Neural cell (in vitro differentiated cells): Measurements from ENCODE around the gene HS3ST5. TPM values are rescaled to one million over a fixed set of nuclear protein-coding genes. Genes with fewer than 3 reads are reported as not detected.

Source experiments
- H2AFZ ChIP-seq: fragments of 200-600, 300-800 bp; sonication (generic), shearing (Covaris generic); 2 replicates; pipeline ENCODE4 v1.6.0; 2014; ENCODE audit warnings: low read depth, mild to moderate bottlenecking, antibody characterized with exemption, low read length, moderate library complexity
- H3F3A ChIP-seq: fragments of 200-600 bp; shearing (Covaris generic); 2 replicates; pipeline ENCODE4 v1.6.1; 2016; ENCODE audit warnings: mild to moderate bottlenecking, moderate library complexity, mixed read lengths, antibody characterized with exemption, low read length; ENCODE audit not compliant: insufficient read depth, poor library complexity, severe bottlenecking
- H3K27ac ChIP-seq: fragments of 200-600, 300-800 bp; sonication (generic), shearing (Covaris generic); 2 replicates; pipeline ENCODE4 v1.5.1; 2014; ENCODE audit warnings: mild to moderate bottlenecking, low read length, moderate library complexity
- H3K27me3 ChIP-seq: fragments of 300-800, 200-600 bp; sonication (generic), shearing (Covaris generic); 2 replicates; pipeline ENCODE4 v1.6.0; 2014; ENCODE audit warnings: mild to moderate bottlenecking, low read depth, low read length, moderate library complexity; ENCODE audit not compliant: insufficient read depth
- H3K36me3 ChIP-seq: fragments of 300-800, 200-600 bp; sonication (generic), shearing (Covaris generic); 2 replicates; pipeline ENCODE4 v1.5.1; 2014; ENCODE audit warnings: mild to moderate bottlenecking, antibody characterized with exemption, low read length, moderate library complexity; ENCODE audit not compliant: insufficient read depth
- H3K4me2 ChIP-seq: fragments of 300-800, 200-600 bp; sonication (generic), shearing (Covaris generic); 2 replicates; pipeline ENCODE4 v1.6.0; 2014; ENCODE audit warnings: mild to moderate bottlenecking, low read length
- H3K4me3 ChIP-seq: fragments of 300-800, 200-600 bp; sonication (generic), shearing (Covaris generic); 2 replicates; pipeline ENCODE4 v1.5.1; 2014; ENCODE audit warnings: mild to moderate bottlenecking, low read length, moderate library complexity
- H3K79me2 ChIP-seq: fragments of 200-600 bp; shearing (Covaris generic); replicated peaks from 2 replicates; pipeline ENCODE4 v1.6.0; 2014; ENCODE audit warnings: mild to moderate bottlenecking, low read length, moderate library complexity; ENCODE audit not compliant: insufficient read depth
- H3K9ac ChIP-seq: fragments of 300-800, 200-600 bp; sonication (generic), shearing (Covaris generic); 2 replicates; pipeline ENCODE4 v1.6.1; 2016; ENCODE audit warnings: mild to moderate bottlenecking, low read length, mixed read lengths
- H3K9me2 ChIP-seq: fragments of 200-600 bp; shearing (Covaris generic); 2 replicates; pipeline ENCODE4 v1.6.1; 2016; ENCODE audit warnings: mild to moderate bottlenecking, low read length, mixed read lengths; ENCODE audit not compliant: insufficient read depth
- H3K9me3 ChIP-seq: fragments of 200-600, 300-800 bp; sonication (generic), shearing (Covaris generic); 2 replicates; pipeline ENCODE4 v1.6.1; 2016; ENCODE audit warnings: mild to moderate bottlenecking, mixed run types, low read length, moderate library complexity, mixed read lengths
- H4K20me1 ChIP-seq: fragments of 200-600 bp; shearing (Covaris generic); 2 replicates; pipeline ENCODE4 v1.6.1; 2016; ENCODE audit warnings: mild to moderate bottlenecking, mixed run types; ENCODE audit not compliant: insufficient read depth
- EP300 ChIP-seq: fragments of 450-650 bp; conservative IDR thresholded peaks from 2 replicates; pipeline ENCODE4 v1.6.1; 2014; ENCODE audit warnings: antibody characterized with exemption, mild to moderate bottlenecking, moderate library complexity; ENCODE audit not compliant: poor library complexity, severe bottlenecking
- EZH2 ChIP-seq: fragments of 200-600, 300-800 bp; shearing (Covaris generic), sonication (generic); IDR thresholded peaks from 2 replicates; pipeline ENCODE4 v1.6.1; 2014; ENCODE audit warnings: antibody characterized with exemption, low read length, borderline replicate concordance, mild to moderate bottlenecking; ENCODE audit not compliant: insufficient read depth, poor library complexity, severe bottlenecking
- MXI1 ChIP-seq: fragments of 450-650 bp; conservative IDR thresholded peaks from 2 replicates; pipeline ENCODE4 v1.6.1; 2014; ENCODE audit warnings: antibody characterized with exemption, mild to moderate bottlenecking; ENCODE audit not compliant: poor library complexity, severe bottlenecking
- POLR2AphosphoS5 ChIP-seq: IDR thresholded peaks from 2 replicates; pipeline ENCODE4 v1.6.1; 2012
- RAD21 ChIP-seq: fragments of 450-650 bp; conservative IDR thresholded peaks from 2 replicates; pipeline ENCODE4 v1.6.1; 2014; ENCODE audit warnings: antibody characterized with exemption, mild to moderate bottlenecking, moderate library complexity
- SMC3 ChIP-seq: fragments of 450-650 bp; conservative IDR thresholded peaks from 2 replicates; pipeline ENCODE4 v1.6.1; 2014; ENCODE audit warnings: antibody characterized with exemption, mild to moderate bottlenecking, moderate library complexity; ENCODE audit not compliant: poor library complexity
- TAF1 ChIP-seq: IDR thresholded peaks from 2 replicates; pipeline ENCODE4 v1.6.1; 2012; ENCODE audit warnings: low read depth
- polyA plus RNA-seq: library from polyadenylated mRNA; depleted of rRNA; stranded (reverse); fragments of >200 nt; gene quantifications from 2 replicates; pipeline ENCODE4 v1.2.3, GENCODE V29; 2014
- TF ChIP-seq, protein P1 (sequence below): fragments of 450-650 bp; IDR thresholded peaks from 2 replicates; pipeline ENCODE4 v1.5.1; 2014; ENCODE audit warnings: antibody characterized with exemption, mild to moderate bottlenecking, moderate library complexity; ENCODE audit not compliant: poor library complexity, severe bottlenecking
- TF ChIP-seq, protein P2 (sequence below): IDR thresholded peaks from 2 replicates; pipeline ENCODE4 v1.6.1; 2012; ENCODE audit warnings: borderline replicate concordance

HS3ST5 gene
- polyA plus RNA-seq, 1 donor from 2014 or later, result not detected

DNA sequence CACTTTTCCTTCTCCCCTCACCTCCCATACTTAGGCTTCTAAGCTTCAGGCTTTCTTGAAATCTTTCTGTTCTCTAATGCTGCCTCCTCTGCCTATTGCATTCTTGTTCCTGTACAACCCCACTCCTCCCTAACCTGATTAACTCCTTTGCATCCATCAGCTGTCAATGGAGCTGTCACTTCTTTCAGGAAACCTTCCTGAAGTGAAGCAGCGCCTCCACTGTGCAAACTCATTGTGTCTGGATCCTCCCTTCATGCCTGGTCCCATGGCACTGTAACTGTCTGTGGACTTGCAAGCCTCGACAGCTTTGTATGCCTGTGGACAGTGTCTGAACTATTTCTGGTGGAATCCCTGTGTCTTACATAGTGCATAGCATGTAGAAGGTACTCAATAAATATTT lies 185.0 kb downstream of the HS3ST5 start:
- H3K79me2 ChIP-seq, result no peaks in the 10 kb centered on the region
- no peak overlapping the region for H3K9ac ChIP-seq
- no peaks in the 10 kb centered on the region for H3K27me3 ChIP-seq
- H3K4me2 ChIP-seq, result no peak overlapping the region
- peak overlapping the region; percentile 28 for H3K4me3 ChIP-seq
- H2AFZ ChIP-seq, result no peak overlapping the region
- peak; percentile 93 for TF ChIP-seq EP300
- TF ChIP-seq TAF1, result no peak
- TF ChIP-seq MXI1, result no peak
- TF ChIP-seq, protein P1, sequence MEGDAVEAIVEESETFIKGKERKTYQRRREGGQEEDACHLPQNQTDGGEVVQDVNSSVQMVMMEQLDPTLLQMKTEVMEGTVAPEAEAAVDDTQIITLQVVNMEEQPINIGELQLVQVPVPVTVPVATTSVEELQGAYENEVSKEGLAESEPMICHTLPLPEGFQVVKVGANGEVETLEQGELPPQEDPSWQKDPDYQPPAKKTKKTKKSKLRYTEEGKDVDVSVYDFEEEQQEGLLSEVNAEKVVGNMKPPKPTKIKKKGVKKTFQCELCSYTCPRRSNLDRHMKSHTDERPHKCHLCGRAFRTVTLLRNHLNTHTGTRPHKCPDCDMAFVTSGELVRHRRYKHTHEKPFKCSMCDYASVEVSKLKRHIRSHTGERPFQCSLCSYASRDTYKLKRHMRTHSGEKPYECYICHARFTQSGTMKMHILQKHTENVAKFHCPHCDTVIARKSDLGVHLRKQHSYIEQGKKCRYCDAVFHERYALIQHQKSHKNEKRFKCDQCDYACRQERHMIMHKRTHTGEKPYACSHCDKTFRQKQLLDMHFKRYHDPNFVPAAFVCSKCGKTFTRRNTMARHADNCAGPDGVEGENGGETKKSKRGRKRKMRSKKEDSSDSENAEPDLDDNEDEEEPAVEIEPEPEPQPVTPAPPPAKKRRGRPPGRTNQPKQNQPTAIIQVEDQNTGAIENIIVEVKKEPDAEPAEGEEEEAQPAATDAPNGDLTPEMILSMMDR, result peak; percentile 46
- TF ChIP-seq, protein P2, sequence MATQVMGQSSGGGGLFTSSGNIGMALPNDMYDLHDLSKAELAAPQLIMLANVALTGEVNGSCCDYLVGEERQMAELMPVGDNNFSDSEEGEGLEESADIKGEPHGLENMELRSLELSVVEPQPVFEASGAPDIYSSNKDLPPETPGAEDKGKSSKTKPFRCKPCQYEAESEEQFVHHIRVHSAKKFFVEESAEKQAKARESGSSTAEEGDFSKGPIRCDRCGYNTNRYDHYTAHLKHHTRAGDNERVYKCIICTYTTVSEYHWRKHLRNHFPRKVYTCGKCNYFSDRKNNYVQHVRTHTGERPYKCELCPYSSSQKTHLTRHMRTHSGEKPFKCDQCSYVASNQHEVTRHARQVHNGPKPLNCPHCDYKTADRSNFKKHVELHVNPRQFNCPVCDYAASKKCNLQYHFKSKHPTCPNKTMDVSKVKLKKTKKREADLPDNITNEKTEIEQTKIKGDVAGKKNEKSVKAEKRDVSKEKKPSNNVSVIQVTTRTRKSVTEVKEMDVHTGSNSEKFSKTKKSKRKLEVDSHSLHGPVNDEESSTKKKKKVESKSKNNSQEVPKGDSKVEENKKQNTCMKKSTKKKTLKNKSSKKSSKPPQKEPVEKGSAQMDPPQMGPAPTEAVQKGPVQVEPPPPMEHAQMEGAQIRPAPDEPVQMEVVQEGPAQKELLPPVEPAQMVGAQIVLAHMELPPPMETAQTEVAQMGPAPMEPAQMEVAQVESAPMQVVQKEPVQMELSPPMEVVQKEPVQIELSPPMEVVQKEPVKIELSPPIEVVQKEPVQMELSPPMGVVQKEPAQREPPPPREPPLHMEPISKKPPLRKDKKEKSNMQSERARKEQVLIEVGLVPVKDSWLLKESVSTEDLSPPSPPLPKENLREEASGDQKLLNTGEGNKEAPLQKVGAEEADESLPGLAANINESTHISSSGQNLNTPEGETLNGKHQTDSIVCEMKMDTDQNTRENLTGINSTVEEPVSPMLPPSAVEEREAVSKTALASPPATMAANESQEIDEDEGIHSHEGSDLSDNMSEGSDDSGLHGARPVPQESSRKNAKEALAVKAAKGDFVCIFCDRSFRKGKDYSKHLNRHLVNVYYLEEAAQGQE, result peak; percentile 52
- TF ChIP-seq POLR2AphosphoS5, result peak; percentile 69
- no peak for TF ChIP-seq SMC3
- no peak for TF ChIP-seq EZH2
- peak; percentile 47 for TF ChIP-seq RAD21
- no peaks in the 10 kb centered on the region for H3K9me2 ChIP-seq
- H3K36me3 ChIP-seq, result no peaks in the 10 kb centered on the region
- no peaks in the 10 kb centered on the region for H4K20me1 ChIP-seq
- no peaks in the 10 kb centered on the region for H3K9me3 ChIP-seq
- no peaks in the 10 kb centered on the region for H3F3A ChIP-seq
- H3K27ac ChIP-seq, result peak overlapping the region; percentile 62

DNA sequence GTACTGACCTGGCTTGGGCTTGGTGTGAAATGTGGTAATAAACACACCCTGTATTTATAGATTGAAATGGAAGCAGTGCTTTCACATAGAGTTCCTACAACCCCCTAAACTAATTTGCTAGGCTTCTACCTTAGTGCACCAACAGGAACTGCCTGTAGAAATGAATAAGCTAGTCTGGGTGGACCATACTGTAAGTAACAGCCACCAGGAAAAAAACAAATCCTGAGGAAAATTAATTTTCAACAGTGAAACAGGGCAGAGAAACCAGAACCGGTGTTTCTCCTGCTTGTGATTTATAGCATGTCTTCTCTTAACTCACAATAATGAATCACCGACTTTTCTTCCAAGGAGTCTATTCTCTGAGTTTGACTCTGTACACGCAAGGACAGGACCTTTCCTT lies 187.1 kb downstream of the HS3ST5 start:
- Histone ChIP-seq H3K4me3 (no peak overlapping the region), H3K27ac (no peak overlapping the region), H3K36me3 (no peaks in the 10 kb centered on the region), H3F3A (no peaks in the 10 kb centered on the region), H3K4me2 (no peak overlapping the region), H3K9me2 (no peaks in the 10 kb centered on the region), H3K9ac (no peak overlapping the region), H3K79me2 (no peaks in the 10 kb centered on the region), H3K27me3 (no peaks in the 10 kb centered on the region), H4K20me1 (no peaks in the 10 kb centered on the region), H3K9me3 (no peaks in the 10 kb centered on the region), H2AFZ (no peak overlapping the region)
- no peak for TF ChIP-seq RAD21
- TF ChIP-seq EP300, result no peak
- TF ChIP-seq, protein P1, result no peak
- TF ChIP-seq, protein P2, result no peak
- no peak for TF ChIP-seq SMC3
- no peak for TF ChIP-seq MXI1
- no peak for TF ChIP-seq EZH2
- TF ChIP-seq TAF1, result no peak
- no peak for TF ChIP-seq POLR2AphosphoS5
